Activated CD4-positive, alpha-beta T cell treated with anti-CD3 and anti-CD28 coated beads for 36 hours (primary cell): ENCODE data around the gene ENKUR. TPM values are rescaled to one million over a fixed set of nuclear protein-coding genes. Genes with fewer than 3 reads are reported as not detected.
A peak's percentile ranks its signal among the peaks of the same experiment; 100 is the strongest.
"Not testable (repeated sequence)": the region's sequence is repeated elsewhere in the genome, so short reads cannot be mapped to it uniquely, and the experiment has no call there.

Source experiments
- ATAC-seq: fragments of 200-7000 bp; cut with Tn5 transposase; one replicate; pipeline ENCODE4 v1.10.0; 2021; ENCODE audit warnings: mild to moderate bottlenecking, moderate library complexity
- CTCF ChIA-PET: fragments of 350-600 bp; sonication (Branson Sonifier 250); formaldehyde crosslinking; loops from one replicate; lab custom pipeline; 2021; ENCODE audit warnings: antibody characterized with exemption; lab: Charles Lee
- POLR2A ChIA-PET: fragments of 350-600 bp; sonication (Branson Sonifier 250); formaldehyde crosslinking; loops from one replicate; lab custom pipeline; 2021; ENCODE audit warnings: antibody characterized with exemption, inconsistent platforms; lab: Charles Lee
- DNase-seq: peaks from one replicate; pipeline ENCODE4 v3.0.0-alpha.2; 2020
- H3K27ac Mint-ChIP-seq: one replicate; pipeline ENCODE4 v1.8.0; 2021; ENCODE audit warnings: mixed read lengths
- H3K27me3 Mint-ChIP-seq: one replicate; pipeline ENCODE4 v1.8.0; 2021; ENCODE audit warnings: mixed read lengths
- H3K36me3 Mint-ChIP-seq: one replicate; pipeline ENCODE4 v1.8.0; 2021; ENCODE audit warnings: low read depth, mixed read lengths
- H3K4me1 Mint-ChIP-seq: one replicate; pipeline ENCODE4 v1.8.0; 2021; ENCODE audit warnings: mixed read lengths
- H3K4me3 Mint-ChIP-seq: one replicate; pipeline ENCODE4 v1.8.0; 2021; ENCODE audit warnings: mild to moderate bottlenecking, moderate library complexity, mixed read lengths
- H3K9me3 Mint-ChIP-seq: one replicate; pipeline ENCODE4 v1.8.0; 2021; ENCODE audit warnings: low read depth, mixed read lengths
- intact Hi-C, 2 experiments: fragments of 100-400 bp; cut with DNase I in 1 of 2; cut with micrococcal nuclease in 1 of 2; formaldehyde crosslinking; loops; one replicate each; pipeline versions ENCODE4 v1.14.2 to v1.15.1; 2022 to 2024; cut with DNase I, micrococcal nuclease
- total RNA-seq, 2 experiments: library from RNA; stranded (reverse); gene quantifications; one replicate each; pipeline ENCODE4 v1.2.3, GENCODE V29; 2021

ENKUR gene
- total RNA-seq, 2 experiments from 2014 or later, result 0.11 TPM; not detected in 1

GRCh38 chr10:24958721-24959381 lies 57.1 kb downstream of the ENKUR start:
- Mint-ChIP-seq H3K36me3 (no peaks in the 10 kb centered on the region), H3K4me1 (peaks cover 8% of the 10 kb centered on the region), H3K4me3 (no peak overlapping the region), H3K9me3 (no peaks in the 10 kb centered on the region), H3K27ac (no peak overlapping the region), H3K27me3 (no peaks in the 10 kb centered on the region)
- CTCF ChIA-PET, result interaction anchor here (0.7 kb wide), 1 partner anchor 162 kb away, joined by 3 read pairs; no protein-coding TSS in a partner anchor
- POLR2A ChIA-PET, result no interaction called here
- DNase-seq (no peak), ATAC-seq (no peak)
- intact Hi-C loops, result no loop called here

DNA sequence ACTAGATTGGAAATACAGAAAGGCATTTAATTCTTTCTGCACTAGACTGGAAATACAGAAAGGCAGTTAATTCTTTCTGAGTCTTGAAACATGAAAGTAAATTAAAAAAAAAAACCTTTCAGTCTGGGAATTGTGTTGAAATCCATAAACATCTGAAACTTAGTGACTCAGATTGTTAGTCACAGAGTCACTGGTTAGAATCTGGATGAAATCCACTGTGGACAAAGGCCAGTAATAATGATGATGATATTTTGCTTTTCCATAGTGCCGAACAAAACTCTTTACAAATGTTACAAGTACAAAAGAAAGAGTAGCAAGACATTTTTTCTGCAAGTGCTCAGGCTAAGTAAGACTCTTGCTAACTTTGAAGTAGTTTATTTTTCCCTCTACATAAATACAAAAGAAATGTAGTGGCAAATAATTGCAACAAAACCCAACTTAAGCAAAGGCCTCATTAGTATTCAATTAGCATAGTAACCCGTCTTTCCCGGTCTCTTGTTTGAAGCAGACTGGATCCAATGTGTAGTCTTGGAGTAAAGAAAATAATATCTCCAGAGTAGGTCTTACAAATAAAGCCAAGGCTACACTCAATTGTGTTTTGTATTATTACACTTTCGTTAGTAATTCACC lies 57.8 kb downstream of the ENKUR start:
- intact Hi-C loops, result no loop called here
- no peak for ATAC-seq
- CTCF ChIA-PET, result no interaction called here
- Mint-ChIP-seq H3K9me3 (no peaks in the 10 kb centered on the region), H3K4me3 (no peak overlapping the region), H3K27me3 (no peaks in the 10 kb centered on the region), H3K4me1 (peaks cover 10% of the 10 kb centered on the region), H3K27ac (no peak overlapping the region), H3K36me3 (no peaks in the 10 kb centered on the region)
- no peak for DNase-seq
- POLR2A ChIA-PET, result no interaction called here

DNA sequence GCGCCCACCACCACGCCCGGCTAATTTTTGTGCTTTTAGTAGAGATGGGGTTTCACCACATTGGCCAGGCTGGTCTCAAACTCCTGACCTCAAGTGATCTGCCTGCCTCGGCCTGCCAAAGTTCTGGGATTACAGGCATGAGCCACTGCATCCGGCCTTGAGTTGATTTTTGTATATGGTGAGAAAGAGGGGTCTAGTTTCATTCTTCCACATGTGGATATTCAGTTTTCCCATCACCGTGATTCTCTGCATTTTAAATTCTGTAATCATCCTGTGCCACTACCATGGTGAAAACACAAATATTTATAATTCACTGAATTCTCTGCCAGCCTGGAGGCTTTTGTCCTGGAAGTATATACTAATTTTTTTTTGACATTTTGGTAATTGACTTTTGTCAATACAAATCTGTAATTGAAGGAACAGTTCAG lies 58.3 kb downstream of the ENKUR start:
- ATAC-seq, H3K36me3 Mint-ChIP-seq, intact Hi-C loops, DNase-seq, H3K4me3 Mint-ChIP-seq, POLR2A ChIA-PET, H3K27me3 Mint-ChIP-seq, H3K27ac Mint-ChIP-seq, CTCF ChIA-PET, H3K4me1 Mint-ChIP-seq, H3K9me3 Mint-ChIP-seq: not testable (repeated sequence)

GRCh38 chr10:24953675-24954074 lies 62.3 kb downstream of the ENKUR start:
- ATAC-seq, result no peak
- Mint-ChIP-seq H3K4me3 (peak overlapping the region; percentile 67), H3K27me3 (peaks cover 4% of the 10 kb centered on the region), H3K9me3 (no peaks in the 10 kb centered on the region), H3K36me3 (no peaks in the 10 kb centered on the region), H3K27ac (no peak overlapping the region), H3K4me1 (peaks cover 15% of the 10 kb centered on the region)
- POLR2A ChIA-PET, result no interaction called here
- CTCF ChIA-PET, result no interaction called here
- intact Hi-C loops, result loop anchor here (2.0 to 5.0 kb wide), 4 partner anchors 63 to 311 kb away; partner anchors contain the start of genes ARHGAP21 (in 1 of the 2), ENKUR (in 1 of the 2) and THNSL1 (in 1 of the 2)
- DNase-seq, result no peak

- POLR2A ChIA-PET, result no interaction called here
- H3K4me3 Mint-ChIP-seq, result peak overlapping the region; percentile 67
- CTCF ChIA-PET, result interaction anchor here (1.3 kb wide), 1 partner anchor 38 kb away, joined by 3 read pairs; no protein-coding TSS in a partner anchor
- no peaks in the 10 kb centered on the region for H3K9me3 Mint-ChIP-seq
- peaks cover 4% of the 10 kb centered on the region for H3K27me3 Mint-ChIP-seq
- no peak overlapping the region for H3K27ac Mint-ChIP-seq
- DNase-seq (peak; percentile 59), ATAC-seq (peak; percentile 69)
- H3K4me1 Mint-ChIP-seq, result peaks cover 17% of the 10 kb centered on the region
- intact Hi-C loops, result loop anchor here (2.0 to 5.0 kb wide), 4 partner anchors 64 to 310 kb away; partner anchors contain the start of genes ARHGAP21 (in 1 of the 2), ENKUR (in 1 of the 2) and THNSL1 (in 1 of the 2)
- no peaks in the 10 kb centered on the region for H3K36me3 Mint-ChIP-seq
Measured at GRCh38 chr10:24952707-24953645, 63.0 kb downstream of the ENKUR start.

DNA sequence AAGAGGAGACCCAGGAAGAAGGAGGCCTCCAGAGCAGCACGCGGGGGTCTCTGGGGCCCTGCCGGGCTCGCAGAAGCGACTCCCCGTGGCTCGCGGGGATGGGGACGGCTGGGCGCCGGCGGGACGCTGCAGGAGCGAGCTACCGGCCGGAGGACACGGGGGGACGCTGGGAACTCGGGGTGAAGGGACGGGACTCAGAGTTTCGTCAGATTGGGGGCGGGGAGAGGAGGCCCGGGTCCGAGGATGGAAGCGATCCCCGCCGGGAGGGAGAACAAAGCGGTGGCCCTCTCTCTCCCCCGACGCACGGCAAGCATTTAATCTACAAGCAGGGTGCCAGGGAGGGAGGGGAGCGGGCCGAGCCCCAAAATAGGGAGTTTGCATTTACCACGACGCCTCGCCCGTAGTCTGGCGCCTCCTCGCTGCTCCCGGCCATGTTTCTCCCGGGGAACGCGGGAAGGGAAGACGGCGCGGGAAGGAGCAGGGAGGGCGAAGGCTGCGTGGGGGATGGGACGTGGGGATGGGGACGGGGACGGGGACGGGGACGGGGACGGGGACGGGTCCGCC lies 63.7 kb downstream of the ENKUR start, which contains the start of gene PRTFDC1:
TSS of gene PRTFDC1 (minus strand) at position 464 of the 564 bp plus-strand sequence. CDS start at position 433, 31 bp downstream.
- Mint-ChIP-seq H3K27ac (peak within 1 kb of the TSS; percentile 40), H3K4me1 (peaks cover 24% of the 10 kb centered on the region), H3K36me3 (no peaks in the 10 kb centered on the region), H3K27me3 (peaks cover 4% of the 10 kb centered on the region), H3K4me3 (peak within 1 kb of the TSS; percentile 67), H3K9me3 (no peaks in the 10 kb centered on the region)
- CTCF ChIA-PET, result interaction anchor here (1.1 to 1.3 kb wide), 2 partner anchors 10 to 38 kb away, joined by 3 read pairs; no protein-coding TSS in a partner anchor
- intact Hi-C loops, result loop anchor here (2.0 to 5.0 kb wide), 4 partner anchors 65 to 309 kb away; partner anchors contain the start of genes ARHGAP21 (in 1 of the 2), ENKUR (in 1 of the 2) and THNSL1 (in 1 of the 2)
- POLR2A ChIA-PET, result no interaction called here
- peak; percentile 3 for ATAC-seq
- DNase-seq, result peak; percentile 45

DNA sequence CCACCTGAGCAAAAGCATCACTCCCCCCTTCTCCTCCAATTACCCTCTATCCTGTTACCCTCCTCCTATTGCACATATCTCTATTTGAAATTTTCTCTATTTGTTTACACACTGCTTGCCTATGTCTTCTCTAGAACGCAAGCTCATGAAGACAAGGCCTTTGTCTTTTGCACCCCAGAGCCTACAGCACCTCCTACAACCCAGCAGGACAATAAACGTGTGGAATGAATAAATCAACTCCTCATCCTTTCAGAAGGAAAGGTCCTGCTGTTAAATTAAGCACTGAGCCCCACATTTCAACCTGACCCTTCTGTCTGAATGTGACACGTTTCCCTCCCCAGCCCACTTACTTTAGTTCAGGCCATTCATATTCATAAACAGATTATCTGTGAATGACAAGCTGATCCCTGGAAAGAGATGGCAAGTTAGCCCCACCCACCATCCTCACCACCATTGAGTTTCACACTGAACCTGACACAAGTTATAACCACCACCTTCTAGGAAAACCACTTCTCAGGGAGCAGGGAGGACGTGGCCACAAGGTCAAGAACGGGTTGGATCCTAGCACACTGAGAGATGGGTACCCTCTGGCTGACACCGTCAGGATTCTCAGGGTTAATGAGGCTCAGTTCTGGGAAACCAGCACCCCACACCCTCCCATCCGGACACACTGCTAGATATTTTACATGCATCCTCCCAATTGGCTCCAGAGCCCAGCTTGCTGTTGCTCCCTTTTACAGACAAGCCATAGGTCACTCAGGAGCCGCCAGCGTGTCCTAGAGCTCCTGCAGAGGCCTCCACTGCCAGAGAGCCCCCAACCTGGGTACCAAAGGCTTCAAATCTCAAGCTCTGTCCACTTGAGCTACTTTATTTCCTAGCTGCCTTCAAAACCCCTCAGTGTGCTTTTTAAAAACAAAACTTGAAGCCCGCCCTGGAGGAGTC lies 64.5 kb downstream of the ENKUR start:
- no peaks in the 10 kb centered on the region for H3K9me3 Mint-ChIP-seq
- peak; percentile 34 for ATAC-seq
- no peak overlapping the region for H3K27ac Mint-ChIP-seq
- peak; percentile 42 for DNase-seq
- ChIA-PET POLR2A (no interaction called here), CTCF (interaction anchor here (0.6 to 1.3 kb wide), 3 partner anchors 11 to 129 kb away, joined by 3 read pairs; no protein-coding TSS in a partner anchor)
- H3K27me3 Mint-ChIP-seq, result peaks cover 4% of the 10 kb centered on the region
- intact Hi-C loops, result loop anchor here (2.0 to 5.0 kb wide), 5 partner anchors 31 to 309 kb away; partner anchors contain the start of genes ARHGAP21 (in 1 of the 2), ENKUR (in 1 of the 2) and THNSL1 (in 1 of the 2)
- peak overlapping the region; percentile 56 for H3K4me3 Mint-ChIP-seq
- peaks cover 26% of the 10 kb centered on the region for H3K4me1 Mint-ChIP-seq
- no peaks in the 10 kb centered on the region for H3K36me3 Mint-ChIP-seq

- Mint-ChIP-seq H3K4me3 (no peak overlapping the region), H3K27ac (no peak overlapping the region), H3K4me1 (peaks cover 26% of the 10 kb centered on the region), H3K27me3 (peaks cover 4% of the 10 kb centered on the region), H3K36me3 (no peaks in the 10 kb centered on the region), H3K9me3 (no peaks in the 10 kb centered on the region)
- POLR2A ChIA-PET, result no interaction called here
- intact Hi-C loops, result loop anchor here in 1 of 2 experiments (2.0 to 5.0 kb wide), 2 partner anchors 30 to 228 kb away; partner anchors contain the start of gene ARHGAP21
- DNase-seq, result no peak
- no peak for ATAC-seq
- CTCF ChIA-PET, result no interaction called here
Measured at GRCh38 chr10:24950439-24950838, 65.5 kb downstream of the ENKUR start.

- intact Hi-C loops, result loop anchor here in 1 of 2 experiments (2.0 to 5.0 kb wide), 2 partner anchors 29 to 227 kb away; partner anchors contain the start of gene ARHGAP21
- ChIA-PET POLR2A (no interaction called here), CTCF (interaction anchor here (0.6 kb wide), 2 partner anchors 17 to 150 kb away, joined by 3 read pairs; no protein-coding TSS in a partner anchor)
Measured at GRCh38 chr10:24949616-24950015, 66.3 kb downstream of the ENKUR start.

More at GRCh38 chr10:24949616-24950015, 66.3 kb downstream of the ENKUR start:
- Mint-ChIP-seq H3K9me3 (no peaks in the 10 kb centered on the region), H3K36me3 (no peaks in the 10 kb centered on the region), H3K27me3 (peaks cover 4% of the 10 kb centered on the region), H3K4me3 (no peak overlapping the region), H3K27ac (no peak overlapping the region), H3K4me1 (peaks cover 26% of the 10 kb centered on the region)
- ATAC-seq (no peak), DNase-seq (no peak)
